Ramos (cell line): ENCODE results near the gene TPRN.

Experiments used
- in situ Hi-C: fragments of 300-500 bp; cut with MboI; formaldehyde crosslinking; loops from one replicate; pipeline ENCODE4 v1.14.3; 2022; ENCODE audit warnings: low sequenced_read_pairs; ENCODE audit not compliant: unreplicated experiment

Gene TPRN

GRCh38 chr9:137215196-137215986, 14.8 kb upstream of the TPRN start:
- in situ Hi-C loops: no loop called here

GRCh38 chr9:137214620-137215019, 14.1 kb upstream of the TPRN start:
- in situ Hi-C loops: no loop called here

- in situ Hi-C loops: no loop called here
Measured at GRCh38 chr9:137213160-137214060, 12.9 kb upstream of the TPRN start.

GRCh38 chr9:137212520-137212919, 12.0 kb upstream of the TPRN start:
- in situ Hi-C loops: no loop called here

- in situ Hi-C loops: no loop called here
Measured at GRCh38 chr9:137211532-137211931, 11.0 kb upstream of the TPRN start.

- in situ Hi-C loops: no loop called here
Measured at GRCh38 chr9:137206602-137207001, 6.1 kb upstream of the TPRN start.

GRCh38 chr9:137205126-137206069, 4.9 kb upstream of the TPRN start, which contains the start of the genes NDOR1 and TMEM203:
Gene NDOR1, plus strand, starts transcription at chr9:137205700. Its CDS starts 78 bp downstream, at chr9:137205778.
Gene TMEM203, minus strand, starts transcription at chr9:137205648. Its CDS starts 234 bp downstream, at chr9:137205414.
- in situ Hi-C loops: no loop called here

GRCh38 chr9:137204731-137205125, 4.2 kb upstream of the TPRN start:
- in situ Hi-C loops: no loop called here

GRCh38 chr9:137202966-137203365, 2.4 kb upstream of the TPRN start:
- in situ Hi-C loops: no loop called here

- in situ Hi-C loops: no loop called here
Measured at GRCh38 chr9:137201205-137201868, 796 bp upstream of the TPRN start.

- in situ Hi-C loops: no loop called here
Measured at GRCh38 chr9:137199411-137200121, 975 bp downstream of the TPRN start.

- in situ Hi-C loops: no loop called here
Measured at GRCh38 chr9:137198902-137199283, 1.6 kb downstream of the TPRN start.

- in situ Hi-C loops: no loop called here
Measured at GRCh38 chr9:137198051-137198901, 2.3 kb downstream of the TPRN start.

GRCh38 chr9:137195525-137196220, 4.9 kb downstream of the TPRN start:
- in situ Hi-C loops: no loop called here

- in situ Hi-C loops: no loop called here
Measured at GRCh38 chr9:137194909-137195308, 5.6 kb downstream of the TPRN start.

GRCh38 chr9:137194388-137194787, 6.2 kb downstream of the TPRN start:
- in situ Hi-C loops: no loop called here

- in situ Hi-C loops: no loop called here
Measured at GRCh38 chr9:137193771-137194170, 6.8 kb downstream of the TPRN start.
